HG03135 (cell line): ENCODE data around the gene TBCB.
"Not testable (repeated sequence)": the region's sequence is repeated elsewhere in the genome, so short reads cannot be mapped to it uniquely, and the experiment has no call there.

Experiments
- ATAC-seq: cut with Tn5 transposase; IDR thresholded peaks from one replicate; pipeline ENCODE4 v1.9.1; 2021; ENCODE audit warnings: mild to moderate bottlenecking, moderate library complexity; ENCODE audit not compliant: unreplicated experiment

Gene TBCB

DNA sequence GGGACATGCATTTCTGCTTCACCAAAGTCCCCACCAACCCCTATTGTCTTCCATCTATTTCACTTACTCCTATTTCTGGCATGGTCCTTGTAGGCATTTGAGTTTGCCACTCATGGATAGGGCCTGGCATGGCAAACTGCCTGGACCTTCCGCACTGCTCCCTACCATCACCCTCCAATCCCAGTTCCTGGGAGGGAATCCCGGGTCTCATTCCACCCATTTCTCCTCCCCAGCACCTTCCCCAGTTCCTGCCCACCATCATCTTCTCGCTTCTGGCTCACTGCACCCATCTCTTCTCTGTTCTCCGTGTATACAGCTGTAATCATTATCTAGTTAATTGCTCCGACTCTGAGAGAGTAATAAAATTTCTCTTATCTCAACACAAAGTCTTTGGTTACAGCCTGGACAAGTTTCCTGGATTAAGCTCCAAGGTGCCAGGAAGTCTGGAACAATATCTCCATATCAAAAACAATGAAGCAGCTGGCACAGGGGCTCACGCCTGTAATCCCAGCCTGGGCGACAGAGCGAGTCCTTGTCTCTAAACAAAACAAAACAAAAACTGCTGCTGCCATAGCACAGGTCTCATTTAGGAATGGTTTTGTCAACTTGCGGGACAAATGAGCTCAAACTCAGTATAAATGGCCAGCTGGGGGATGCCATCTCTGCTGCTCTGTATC lies 54.0 kb downstream of the TBCB start:
- no peak for ATAC-seq

DNA sequence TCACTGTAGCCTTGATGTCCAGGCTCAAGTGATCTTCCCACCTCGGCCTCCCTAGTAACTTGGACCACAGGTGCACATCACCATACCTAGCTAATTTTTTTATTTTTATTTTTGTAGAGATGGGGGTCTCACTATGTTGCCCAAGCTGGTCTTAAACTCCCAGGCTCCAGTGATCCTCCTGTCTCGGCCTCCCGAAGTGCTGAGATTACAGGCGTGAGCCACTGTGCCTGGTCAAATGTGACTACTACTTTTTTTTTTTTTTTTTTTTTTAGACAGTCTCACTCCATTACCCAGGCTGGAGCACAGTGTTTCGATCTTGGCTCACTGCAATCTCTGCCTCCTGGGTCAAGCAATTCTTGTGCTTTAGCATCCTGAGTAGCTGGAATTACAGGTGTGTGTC lies 57.6 kb downstream of the TBCB start:
- no peak for ATAC-seq

DNA sequence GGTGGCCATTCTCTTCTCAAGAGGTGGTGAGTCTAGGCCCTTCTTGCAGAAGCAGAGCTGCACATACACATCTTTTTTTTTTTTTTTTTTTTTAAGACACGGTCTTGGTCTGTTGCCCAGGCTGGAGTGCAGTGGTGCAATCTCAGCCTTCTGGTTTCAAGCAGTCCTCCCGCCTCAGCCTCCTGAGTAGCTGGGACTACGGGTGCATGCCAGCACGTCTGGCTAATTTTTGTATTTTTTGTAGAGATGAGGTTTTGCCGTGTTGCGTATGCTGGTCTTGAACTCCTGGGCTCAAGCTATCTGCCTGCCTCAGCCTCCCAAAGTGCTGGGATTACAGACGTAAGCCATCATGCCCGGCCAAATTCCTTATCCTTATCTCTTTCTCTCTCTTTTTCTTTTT lies 58.6 kb downstream of the TBCB start:
- ATAC-seq: not testable (repeated sequence)
